ENCODE data around the gene F8A1. TPM values are rescaled to one million over a fixed set of nuclear protein-coding genes. Genes with fewer than 3 reads are reported as not detected.
"Not testable (repeated sequence)": the region's sequence is repeated elsewhere in the genome, so short reads cannot be mapped to it uniquely, and the experiment has no call there.

The F8A1 gene
- total RNA-seq, 1 experiment from 2014 or later, result 12.4 TPM

GRCh38 chrX:154892296-154892695 lies 6.1 kb downstream of the F8A1 start:
- Mint-ChIP-seq H3K4me1 (ENCODE audit: insufficient read depth, unreplicated experiment) (no peaks in the 10 kb centered on the region), H3K4me3 (ENCODE audit: unreplicated experiment) (no peak overlapping the region), H3K27ac (ENCODE audit: low read depth, unreplicated experiment) (no peak overlapping the region), H3K36me3 (ENCODE audit: insufficient read depth, unreplicated experiment) (no peaks in the 10 kb centered on the region), H3K27me3 (ENCODE audit: insufficient read depth, unreplicated experiment) (peaks cover 43% of the 10 kb centered on the region), H3K9me3 (ENCODE audit: unreplicated experiment) (no peaks in the 10 kb centered on the region)
- DNase-seq (ENCODE audit: unreplicated experiment), result no peak
- CTCF ChIA-PET, result no interaction called here
- no TSS peak for BruUV-seq (replicated peaks)
- intact Hi-C loops (cut with micrococcal nuclease), result no loop called here
- POLR2A ChIA-PET, result no interaction called here
- no peak for TF ChIP-seq CTCF (IDR thresholded peaks at IDR 0.05; ENCODE audit: unreplicated experiment)

- Mint-ChIP-seq H3K4me3 (ENCODE audit: unreplicated experiment) (no peak overlapping the region), H3K36me3 (ENCODE audit: insufficient read depth, unreplicated experiment) (no peaks in the 10 kb centered on the region), H3K9me3 (ENCODE audit: unreplicated experiment) (no peaks in the 10 kb centered on the region), H3K4me1 (ENCODE audit: insufficient read depth, unreplicated experiment) (no peaks in the 10 kb centered on the region), H3K27me3 (ENCODE audit: insufficient read depth, unreplicated experiment) (peaks cover 44% of the 10 kb centered on the region), H3K27ac (ENCODE audit: low read depth, unreplicated experiment) (no peak overlapping the region)
- ChIA-PET POLR2A (no interaction called here), CTCF (interaction anchor here (4.8 kb wide), 1 partner anchor 18 kb away, joined by 30 read pairs; no protein-coding TSS in a partner anchor)
- intact Hi-C loops (cut with micrococcal nuclease), result no loop called here
- no TSS peak for BruUV-seq (replicated peaks)
- no peak for DNase-seq (ENCODE audit: unreplicated experiment)
- TF ChIP-seq CTCF (IDR thresholded peaks at IDR 0.05; ENCODE audit: unreplicated experiment), result no peak
These were observed 14.2 kb downstream of the F8A1 start for GRCh38 chrX:154900323-154900722.

- no peaks in the 10 kb centered on the region for H3K36me3 Mint-ChIP-seq (ENCODE audit: insufficient read depth, unreplicated experiment)
- intact Hi-C loops (cut with micrococcal nuclease), result no loop called here
- no peak for TF ChIP-seq CTCF (IDR thresholded peaks at IDR 0.05; ENCODE audit: unreplicated experiment)
- peaks cover 27% of the 10 kb centered on the region for H3K27me3 Mint-ChIP-seq (ENCODE audit: insufficient read depth, unreplicated experiment)
- no peak for DNase-seq (ENCODE audit: unreplicated experiment)
- H3K9me3 Mint-ChIP-seq (ENCODE audit: unreplicated experiment), result no peaks in the 10 kb centered on the region
- no TSS peak for BruUV-seq (replicated peaks)
- ChIA-PET POLR2A (no interaction called here), CTCF (interaction anchor here (4.8 kb wide), 1 partner anchor 16 kb away, joined by 30 read pairs; no protein-coding TSS in a partner anchor)
- H3K4me1 Mint-ChIP-seq (ENCODE audit: insufficient read depth, unreplicated experiment), result no peaks in the 10 kb centered on the region
- H3K4me3 Mint-ChIP-seq (ENCODE audit: unreplicated experiment), result no peak overlapping the region
- no peak overlapping the region for H3K27ac Mint-ChIP-seq (ENCODE audit: low read depth, unreplicated experiment)
These were observed 16.3 kb downstream of the F8A1 start for GRCh38 chrX:154902408-154902807.

- no TSS peak for BruUV-seq (replicated peaks)
- no peaks in the 10 kb centered on the region for H3K27me3 Mint-ChIP-seq (ENCODE audit: insufficient read depth, unreplicated experiment)
- TF ChIP-seq CTCF (IDR thresholded peaks at IDR 0.05; ENCODE audit: unreplicated experiment), result no peak
- no peaks in the 10 kb centered on the region for H3K36me3 Mint-ChIP-seq (ENCODE audit: insufficient read depth, unreplicated experiment)
- no peak for DNase-seq (ENCODE audit: unreplicated experiment)
- no peak overlapping the region for H3K27ac Mint-ChIP-seq (ENCODE audit: low read depth, unreplicated experiment)
- intact Hi-C loops (cut with micrococcal nuclease), result no loop called here
- ChIA-PET CTCF (interaction anchor here (0.6 to 3.6 kb wide), 3 partner anchors 9 to 1279 kb away, joined by 3 to 46 read pairs (median 3); no protein-coding TSS in a partner anchor), POLR2A (interaction anchor here (1.5 kb wide), 1 partner anchor 9 kb away, joined by 4 read pairs; no protein-coding TSS in a partner anchor)
- H3K9me3 Mint-ChIP-seq (ENCODE audit: unreplicated experiment), result peaks cover 27% of the 10 kb centered on the region
- H3K4me3 Mint-ChIP-seq (ENCODE audit: unreplicated experiment), result no peak overlapping the region
- no peaks in the 10 kb centered on the region for H3K4me1 Mint-ChIP-seq (ENCODE audit: insufficient read depth, unreplicated experiment)
These were observed 22.7 kb downstream of the F8A1 start for GRCh38 chrX:154908821-154909220.

GRCh38 chrX:154910048-154910447 lies 23.9 kb downstream of the F8A1 start:
- not testable (repeated sequence) for H3K4me1 Mint-ChIP-seq (ENCODE audit: insufficient read depth, unreplicated experiment)

GRCh38 chrX:154910528-154910927 lies 24.4 kb downstream of the F8A1 start:
- H3K4me3 Mint-ChIP-seq (ENCODE audit: unreplicated experiment); DNase-seq (ENCODE audit: unreplicated experiment); CTCF ChIA-PET; POLR2A ChIA-PET; H3K36me3 Mint-ChIP-seq (ENCODE audit: insufficient read depth, unreplicated experiment); H3K27ac Mint-ChIP-seq (ENCODE audit: low read depth, unreplicated experiment); H3K4me1 Mint-ChIP-seq (ENCODE audit: insufficient read depth, unreplicated experiment); intact Hi-C loops (cut with micrococcal nuclease); BruUV-seq (replicated peaks); H3K27me3 Mint-ChIP-seq (ENCODE audit: insufficient read depth, unreplicated experiment): not testable (repeated sequence)
- peaks cover 27% of the 10 kb centered on the region for H3K9me3 Mint-ChIP-seq (ENCODE audit: unreplicated experiment)

More at GRCh38 chrX:154910048-154910447, 23.9 kb downstream of the F8A1 start:
- H3K4me3 Mint-ChIP-seq (ENCODE audit: unreplicated experiment); POLR2A ChIA-PET; BruUV-seq (replicated peaks); H3K36me3 Mint-ChIP-seq (ENCODE audit: insufficient read depth, unreplicated experiment); intact Hi-C loops (cut with micrococcal nuclease); H3K27me3 Mint-ChIP-seq (ENCODE audit: insufficient read depth, unreplicated experiment); DNase-seq (ENCODE audit: unreplicated experiment); H3K27ac Mint-ChIP-seq (ENCODE audit: low read depth, unreplicated experiment): not testable (repeated sequence)
- CTCF ChIA-PET, result interaction anchor here (3.6 kb wide), 1 partner anchor 8 kb away, joined by 46 read pairs; no protein-coding TSS in a partner anchor
- peaks cover 27% of the 10 kb centered on the region for H3K9me3 Mint-ChIP-seq (ENCODE audit: unreplicated experiment)

Data from MCF 10A (cell line).